SK-N-SH (cell line): ENCODE results near the gene CLINT1.

Experiments used
- CTCF ChIP-seq: fragments of 200-600 bp; sonication (generic); IDR thresholded peaks from 2 replicates; pipeline ENCODE4 v1.6.1; 2017; ENCODE audit warnings: antibody characterized with exemption, mild to moderate bottlenecking, moderate library complexity
- EP300 ChIP-seq, 2 experiments: IDR thresholded peaks; 2 replicates each; pipeline versions ENCODE4 v1.4.0 to v1.6.1; 2012; ENCODE audit warnings: borderline replicate concordance in 1 of 2, low read depth in 1 of 2, low read length in 1 of 2
- FOXM1 ChIP-seq: IDR thresholded peaks from 2 replicates; pipeline ENCODE4 v1.4.0; 2012; ENCODE audit warnings: low read depth, mild to moderate bottlenecking
- JUND ChIP-seq: IDR thresholded peaks from 2 replicates; pipeline ENCODE4 v1.4.0; 2012
- MXI1 ChIP-seq: IDR thresholded peaks from 2 replicates; pipeline ENCODE4 v1.6.1; 2012; ENCODE audit warnings: mild to moderate bottlenecking, low read depth, low read length, improper control_type of control experiment
- NRF1 ChIP-seq: IDR thresholded peaks from 2 replicates; pipeline ENCODE4 v1.6.1; 2012; ENCODE audit warnings: low read depth, mild to moderate bottlenecking, low read length
- POLR2AphosphoS5 ChIP-seq: IDR thresholded peaks from 2 replicates; pipeline ENCODE4 v1.6.1; 2012; ENCODE audit warnings: low read depth, low read length
- RCOR1 ChIP-seq: fragments of 150-350 bp; IDR thresholded peaks from 2 replicates; pipeline ENCODE4 v1.6.1; 2017; ENCODE audit warnings: antibody characterized with exemption, low read length
- USF1 ChIP-seq: IDR thresholded peaks from 2 replicates; pipeline ENCODE4 v1.4.0; 2012; ENCODE audit warnings: low read depth, borderline replicate concordance

DNA sequence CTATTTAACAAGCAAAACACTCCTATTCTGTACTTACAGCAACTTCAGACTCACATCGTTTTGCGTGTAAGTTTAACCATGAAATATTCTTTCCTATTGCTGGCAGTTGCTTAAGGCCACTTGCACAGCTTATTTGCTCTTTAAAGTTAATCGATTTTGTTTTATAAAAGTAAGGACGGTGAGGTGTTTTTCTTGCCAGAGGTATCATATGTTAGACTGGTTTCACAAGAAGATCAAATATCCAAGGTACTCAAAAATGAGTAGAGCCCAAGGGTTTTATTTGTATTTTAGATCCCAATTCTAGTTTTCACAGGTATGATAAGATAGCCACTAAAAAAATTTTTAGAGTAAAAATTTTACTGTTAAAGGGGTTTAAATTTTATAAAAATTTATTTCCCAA, 16.2 kb downstream of the CLINT1 start:
- TF ChIP-seq POLR2AphosphoS5 = no peak
- no peak for TF ChIP-seq EP300 (IDR thresholded peaks at IDR 0.05; ENCODE audit: borderline replicate concordance in 1 of 2, low read depth in 1 of 2, low read length in 1 of 2)
- TF ChIP-seq CTCF = no peak
- no peak for TF ChIP-seq JUND
- no peak for TF ChIP-seq FOXM1
- no peak for TF ChIP-seq NRF1
- TF ChIP-seq RCOR1 = no peak
- TF ChIP-seq MXI1 = no peak
- TF ChIP-seq USF1 = no peak
